HG02981 (cell line): ENCODE data around the gene SERGEF.

ENCODE experiments used
- ATAC-seq: cut with Tn5 transposase; IDR thresholded peaks from one replicate; pipeline ENCODE4 v1.9.1; 2021; ENCODE audit warnings: mild to moderate bottlenecking, moderate library complexity; ENCODE audit not compliant: unreplicated experiment

SERGEF gene

DNA sequence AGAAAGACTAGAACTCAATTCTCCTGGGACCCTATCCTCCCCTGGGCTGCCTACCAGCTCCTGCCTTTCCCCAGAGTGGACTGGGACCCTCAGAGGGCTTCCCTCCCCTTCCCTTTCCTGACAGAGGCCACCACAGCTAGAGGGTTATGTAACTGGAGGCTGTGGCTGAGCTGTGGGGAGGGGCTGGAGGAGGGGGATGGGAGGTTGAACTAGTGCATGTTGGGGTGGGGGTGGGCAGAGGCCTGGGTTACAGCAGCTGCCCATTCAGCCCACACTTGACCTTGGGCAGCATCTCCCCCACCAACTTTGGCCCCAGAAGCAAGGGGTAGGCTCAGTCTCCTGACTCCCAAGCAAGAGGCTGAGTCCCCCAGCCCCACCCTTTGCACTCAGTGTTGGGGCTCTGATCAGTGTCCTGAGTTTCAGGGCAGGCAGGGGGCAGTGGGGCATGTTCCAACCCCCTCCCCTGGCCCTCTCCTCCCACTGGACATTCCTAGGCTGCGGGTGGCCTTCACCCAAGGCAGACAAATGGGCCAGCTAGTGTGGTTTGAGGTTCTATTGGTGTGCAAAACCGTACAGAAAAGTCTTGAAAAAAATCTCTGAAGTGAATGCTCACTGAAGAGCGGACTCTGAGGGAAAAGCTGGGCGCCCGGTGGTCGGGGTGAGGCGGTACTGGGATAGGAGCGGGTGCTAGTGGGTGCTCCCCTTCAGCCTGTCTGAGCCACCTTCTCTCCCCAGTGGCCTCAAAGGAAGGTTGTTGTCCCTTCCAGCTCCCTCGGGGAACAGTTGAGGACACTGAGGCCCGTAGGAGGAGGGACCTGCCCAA, 274.5 kb downstream of the SERGEF start:
- no peak for ATAC-seq
